ENCODE data around the gene RXRB.

Gene RXRB

DNA sequence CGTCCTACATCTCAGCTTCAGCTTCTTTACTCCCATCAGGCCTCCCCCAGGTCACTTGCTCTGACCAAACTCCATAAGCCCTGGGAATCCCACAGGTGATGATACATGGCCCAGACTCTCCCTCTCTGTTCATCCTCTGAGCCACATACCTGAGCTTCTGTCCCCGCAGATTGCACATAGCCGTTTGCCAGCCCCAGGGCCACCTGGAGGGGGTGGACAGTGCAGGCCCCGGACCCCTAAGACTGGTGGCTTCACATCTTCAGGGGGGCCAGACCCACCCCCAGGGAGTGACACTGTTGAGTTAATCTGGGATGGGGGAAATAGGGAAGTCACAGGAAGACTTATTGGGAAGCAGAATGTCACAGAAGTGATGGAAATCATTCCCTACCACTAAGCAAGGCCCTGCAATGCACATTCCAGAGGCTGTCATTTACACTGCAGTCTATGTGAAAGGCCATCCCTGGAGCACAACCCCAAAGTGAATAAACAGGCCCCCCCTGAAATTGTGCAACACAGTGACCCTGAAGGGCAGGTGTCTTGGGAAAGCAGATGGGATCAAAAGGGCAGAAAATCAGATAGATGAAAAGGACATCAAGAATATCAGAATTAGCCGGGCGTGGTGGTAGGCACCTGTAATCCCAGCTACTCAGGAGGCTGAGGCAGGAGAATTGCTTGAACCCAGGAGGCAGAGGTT lies 2.2 kb downstream of the RXRB start:
- TF ChIP-seq, protein P1, sequence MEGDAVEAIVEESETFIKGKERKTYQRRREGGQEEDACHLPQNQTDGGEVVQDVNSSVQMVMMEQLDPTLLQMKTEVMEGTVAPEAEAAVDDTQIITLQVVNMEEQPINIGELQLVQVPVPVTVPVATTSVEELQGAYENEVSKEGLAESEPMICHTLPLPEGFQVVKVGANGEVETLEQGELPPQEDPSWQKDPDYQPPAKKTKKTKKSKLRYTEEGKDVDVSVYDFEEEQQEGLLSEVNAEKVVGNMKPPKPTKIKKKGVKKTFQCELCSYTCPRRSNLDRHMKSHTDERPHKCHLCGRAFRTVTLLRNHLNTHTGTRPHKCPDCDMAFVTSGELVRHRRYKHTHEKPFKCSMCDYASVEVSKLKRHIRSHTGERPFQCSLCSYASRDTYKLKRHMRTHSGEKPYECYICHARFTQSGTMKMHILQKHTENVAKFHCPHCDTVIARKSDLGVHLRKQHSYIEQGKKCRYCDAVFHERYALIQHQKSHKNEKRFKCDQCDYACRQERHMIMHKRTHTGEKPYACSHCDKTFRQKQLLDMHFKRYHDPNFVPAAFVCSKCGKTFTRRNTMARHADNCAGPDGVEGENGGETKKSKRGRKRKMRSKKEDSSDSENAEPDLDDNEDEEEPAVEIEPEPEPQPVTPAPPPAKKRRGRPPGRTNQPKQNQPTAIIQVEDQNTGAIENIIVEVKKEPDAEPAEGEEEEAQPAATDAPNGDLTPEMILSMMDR (IDR thresholded peaks at IDR 0.05): no peak
- no peak overlapping the region for H2AFZ ChIP-seq
- peaks cover 33% of the 10 kb centered on the region for H3K79me2 ChIP-seq
- H3K4me3 ChIP-seq (ENCODE audit: low read depth, low read length): no peak overlapping the region
- peaks cover 25% of the 10 kb centered on the region for H3K4me1 ChIP-seq
- no peaks in the 10 kb centered on the region for H3K36me3 ChIP-seq (ENCODE audit: control insufficient read depth, insufficient read depth, low read length)
- H3K27ac ChIP-seq: no peak overlapping the region
- H3K4me2 ChIP-seq (ENCODE audit: low read length): no peak overlapping the region
- H3K9ac ChIP-seq: no peak overlapping the region
- H3K9me3 ChIP-seq (ENCODE audit: control insufficient read depth, low read length): no peaks in the 10 kb centered on the region
- H3K27me3 ChIP-seq (ENCODE audit: control insufficient read depth, insufficient read depth, low read length): no peaks in the 10 kb centered on the region

DNA sequence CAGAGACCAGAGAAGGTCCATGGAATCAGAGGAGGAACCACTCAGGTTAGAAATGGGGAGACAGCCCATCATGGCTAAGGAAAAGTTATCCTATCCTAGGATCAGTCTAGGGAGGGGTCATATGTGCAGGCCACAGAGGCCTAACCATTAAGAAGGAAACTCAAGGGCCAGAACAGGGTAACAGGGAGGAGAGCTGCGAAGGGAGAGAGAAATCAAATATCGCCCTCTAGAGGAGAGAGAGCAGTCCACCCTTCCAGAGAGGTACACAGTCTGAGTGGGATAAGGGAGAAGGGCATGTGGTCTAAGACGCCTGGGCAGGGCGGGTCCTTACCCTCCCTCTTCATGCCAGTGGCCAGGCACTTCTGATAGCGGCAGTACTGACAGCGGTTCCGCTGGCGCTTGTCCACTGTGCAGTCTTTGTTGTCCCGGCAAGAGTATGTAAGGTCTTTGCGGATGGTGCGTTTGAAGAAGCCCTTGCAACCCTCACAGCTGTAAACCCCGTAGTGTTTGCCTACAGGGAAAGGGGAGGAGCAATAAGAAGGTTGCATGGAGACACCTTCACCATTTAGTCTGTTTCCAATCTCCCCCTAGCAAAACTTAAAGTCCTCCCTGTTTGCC lies 2.9 kb downstream of the RXRB start:
- H3K79me2 ChIP-seq: peaks cover 26% of the 10 kb centered on the region
- no peaks in the 10 kb centered on the region for H3K36me3 ChIP-seq (ENCODE audit: control insufficient read depth, insufficient read depth, low read length)
- H2AFZ ChIP-seq: no peak overlapping the region
- TF ChIP-seq, protein P1 (IDR thresholded peaks at IDR 0.05): peak; percentile 66
- H3K27me3 ChIP-seq (ENCODE audit: control insufficient read depth, insufficient read depth, low read length): no peaks in the 10 kb centered on the region
- no peaks in the 10 kb centered on the region for H3K9me3 ChIP-seq (ENCODE audit: control insufficient read depth, low read length)
- H3K4me2 ChIP-seq (ENCODE audit: low read length): no peak overlapping the region
- no peak overlapping the region for H3K9ac ChIP-seq
- H3K27ac ChIP-seq: no peak overlapping the region
- peaks cover 30% of the 10 kb centered on the region for H3K4me1 ChIP-seq
- no peak overlapping the region for H3K4me3 ChIP-seq (ENCODE audit: low read depth, low read length)

DNA sequence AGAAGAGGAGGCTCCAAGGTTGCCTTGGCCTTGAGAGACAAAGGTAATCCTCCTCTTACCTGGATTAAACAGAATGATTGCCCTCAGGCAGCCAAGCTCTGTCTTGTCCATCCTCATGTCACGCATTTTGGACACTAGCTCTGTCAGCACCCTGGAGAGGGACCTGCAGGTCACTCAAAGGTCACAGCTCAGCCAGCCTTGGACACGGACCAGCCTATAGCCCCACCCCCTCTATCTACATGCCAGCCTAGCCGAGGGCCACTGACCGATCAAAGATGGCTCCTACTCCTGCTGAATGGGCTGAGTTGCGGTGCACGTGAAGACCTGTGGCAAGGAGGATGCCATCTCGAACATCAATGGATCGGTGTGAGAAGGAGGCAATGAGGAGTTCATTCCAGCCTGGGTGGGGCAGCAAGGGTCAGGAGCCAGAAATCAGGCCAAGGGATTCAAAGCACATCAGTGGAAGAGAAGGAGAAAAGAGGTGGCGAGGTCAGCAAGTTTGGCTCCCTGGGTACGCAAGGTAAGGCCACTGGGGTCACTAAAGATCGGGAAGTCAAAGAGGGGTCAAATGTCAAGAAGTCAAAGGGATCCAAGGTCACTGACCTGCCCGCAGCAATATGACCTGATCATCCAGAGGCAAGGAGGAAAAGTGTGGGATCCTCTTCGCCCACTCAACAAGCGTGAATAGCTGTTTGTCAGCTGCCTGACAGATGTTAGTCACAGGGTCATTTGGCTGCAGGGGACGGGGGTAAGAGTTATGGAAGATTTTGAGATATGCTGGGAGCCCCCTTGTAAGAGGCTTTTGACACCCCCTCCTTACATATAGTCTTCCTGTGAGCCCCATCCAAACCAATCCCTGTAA lies 4.9 kb downstream of the RXRB start:
- Histone ChIP-seq H3K27ac (no peak overlapping the region), H3K27me3 (ENCODE audit: control insufficient read depth, insufficient read depth, low read length) (no peaks in the 10 kb centered on the region), H3K4me1 (peaks cover 31% of the 10 kb centered on the region)

DNA sequence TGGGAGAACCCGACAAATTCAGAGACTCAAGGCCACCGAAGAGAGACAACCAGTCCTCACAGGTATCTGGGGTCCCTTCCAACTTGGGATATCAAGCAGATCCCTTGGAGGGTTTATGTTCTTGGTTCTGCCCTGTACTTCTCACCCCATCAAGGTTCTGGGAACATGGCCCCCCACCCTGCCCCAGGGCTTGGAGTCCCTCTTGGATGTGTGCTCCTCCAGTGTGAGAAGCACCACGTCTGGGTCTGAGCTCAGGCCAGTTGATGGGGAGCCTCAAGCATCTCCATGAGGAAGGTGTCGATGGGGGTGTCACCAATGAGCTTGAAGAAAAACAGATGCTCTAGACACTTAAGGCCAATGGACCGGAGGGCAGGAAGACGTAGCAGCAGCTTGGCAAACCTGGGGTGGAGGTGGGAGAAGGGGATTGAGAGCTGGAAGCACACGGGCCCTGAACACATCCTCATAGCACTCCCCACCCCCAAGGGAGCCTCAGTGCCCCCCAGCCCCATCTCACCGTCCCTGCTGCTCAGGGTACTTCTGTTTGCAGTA lies 6.0 kb downstream of the RXRB start:
- Histone ChIP-seq H3K4me3 (ENCODE audit: low read depth, low read length) (no peak overlapping the region), H3K79me2 (peaks cover 1% of the 10 kb centered on the region), H3K9ac (no peak overlapping the region), H3K4me2 (ENCODE audit: low read length) (no peak overlapping the region), H3K27ac (no peak overlapping the region), H3K9me3 (ENCODE audit: control insufficient read depth, low read length) (no peaks in the 10 kb centered on the region), H3K27me3 (ENCODE audit: control insufficient read depth, insufficient read depth, low read length) (no peaks in the 10 kb centered on the region), H3K36me3 (ENCODE audit: control insufficient read depth, insufficient read depth, low read length) (no peaks in the 10 kb centered on the region), H3K4me1 (peaks cover 31% of the 10 kb centered on the region), H2AFZ (no peak overlapping the region)
- TF ChIP-seq, protein P1 (IDR thresholded peaks at IDR 0.05): no peak

More for the DNA sequence above, 4.9 kb downstream of the RXRB start:
- TF ChIP-seq, protein P1 (IDR thresholded peaks at IDR 0.05): no peak
- H3K9ac ChIP-seq: no peak overlapping the region
- H3K4me2 ChIP-seq (ENCODE audit: low read length): no peak overlapping the region
- H3K36me3 ChIP-seq (ENCODE audit: control insufficient read depth, insufficient read depth, low read length): no peaks in the 10 kb centered on the region
- H2AFZ ChIP-seq: no peak overlapping the region
- H3K4me3 ChIP-seq (ENCODE audit: low read depth, low read length): no peak overlapping the region
- H3K79me2 ChIP-seq: peaks cover 8% of the 10 kb centered on the region
- no peaks in the 10 kb centered on the region for H3K9me3 ChIP-seq (ENCODE audit: control insufficient read depth, low read length)

Measured in parathyroid adenoma (tissue), 2 donors.